Activated effector memory CD4-positive, alpha-beta T cell treated with anti-CD3 and anti-CD28 coated beads, Interleukin-2, amount 50 U/mL, for 16 hours (primary cell): ENCODE results near the gene LRRK1.
A peak's percentile ranks its signal among the peaks of the same experiment; 100 is the strongest.

Experiments used
- DNase-seq: peaks from one replicate; pipeline ENCODE4 v3.0.0-alpha.2; 2020

Gene LRRK1

GRCh38 chr15:100918690-100919480 lies at the start of gene LRRK1:
Gene LRRK1, plus strand, starts transcription at chr15:100919357. Its CDS starts 5,276 bp downstream, at chr15:100924633.
- DNase-seq: no peak

- DNase-seq: peak; percentile 72
Observed at GRCh38 chr15:100873029-100873677, 46.0 kb upstream of the LRRK1 start.

GRCh38 chr15:100875495-100875894 lies 43.7 kb upstream of the LRRK1 start:
- no peak for DNase-seq

- no peak for DNase-seq
Observed at GRCh38 chr15:100875976-100876375, 43.2 kb upstream of the LRRK1 start.

GRCh38 chr15:100877551-100877950 lies 41.6 kb upstream of the LRRK1 start:
- DNase-seq: no peak

- no peak for DNase-seq
Observed at GRCh38 chr15:100878130-100878529, 41.0 kb upstream of the LRRK1 start.

- no peak for DNase-seq
Observed at GRCh38 chr15:100878648-100879047, 40.5 kb upstream of the LRRK1 start.

- DNase-seq: no peak
Observed at GRCh38 chr15:100879061-100879463, 40.1 kb upstream of the LRRK1 start.

GRCh38 chr15:100879464-100880138 lies 39.6 kb upstream of the LRRK1 start, which contains the start of gene ALDH1A3:
Gene ALDH1A3, plus strand, starts transcription at chr15:100879831. Its CDS starts 77 bp downstream, at chr15:100879908.
- DNase-seq: no peak

GRCh38 chr15:100880139-100880896 lies 38.8 kb upstream of the LRRK1 start:
- no peak for DNase-seq

GRCh38 chr15:100880897-100881242 lies 38.3 kb upstream of the LRRK1 start:
- no peak for DNase-seq

- DNase-seq: no peak
Observed at GRCh38 chr15:100881573-100882336, 37.4 kb upstream of the LRRK1 start.

GRCh38 chr15:100885116-100885515 lies 34.0 kb upstream of the LRRK1 start:
- DNase-seq: no peak

GRCh38 chr15:100885811-100886210 lies 33.3 kb upstream of the LRRK1 start:
- DNase-seq: no peak

- no peak for DNase-seq
Observed at GRCh38 chr15:100887211-100887913, 31.8 kb upstream of the LRRK1 start.

- DNase-seq: no peak
Observed at GRCh38 chr15:100889385-100890050, 29.6 kb upstream of the LRRK1 start.

- no peak for DNase-seq
Observed at GRCh38 chr15:100890051-100890720, 29.0 kb upstream of the LRRK1 start.

GRCh38 chr15:100890850-100891249 lies 28.3 kb upstream of the LRRK1 start:
- no peak for DNase-seq

GRCh38 chr15:100891307-100892012 lies 27.7 kb upstream of the LRRK1 start:
- DNase-seq: no peak

- no peak for DNase-seq
Observed at GRCh38 chr15:100892013-100892355, 27.2 kb upstream of the LRRK1 start.
